GM18507 (cell line): ENCODE results near the gene ARMH4.

ENCODE experiments used
- DNase-seq: peaks from one replicate; pipeline ENCODE4 v3.0.0; 2011; ENCODE audit warnings: low read depth; ENCODE audit not compliant: insufficient read length; ENCODE audit errors: extremely low spot score
- FAIRE-seq: peaks from 2 replicates; lab custom pipeline; 2011; peaks lifted over from hg19 to GRCh38; lab: Jason Lieb, UNC

The ARMH4 gene

GRCh38 chr14:57982804-57983634, 169.0 kb downstream of the ARMH4 start:
- no peak for DNase-seq
- no peak for FAIRE-seq

- DNase-seq, result no peak
- FAIRE-seq, result no peak
Measured at GRCh38 chr14:57981817-57982560, 170.0 kb downstream of the ARMH4 start.

- DNase-seq (no peak), FAIRE-seq (no peak)
Measured at GRCh38 chr14:57979376-57980048, 172.5 kb downstream of the ARMH4 start.

GRCh38 chr14:57976701-57977100, 175.3 kb downstream of the ARMH4 start:
- no peak for FAIRE-seq
- no peak for DNase-seq

GRCh38 chr14:57974896-57975295, 177.1 kb downstream of the ARMH4 start:
- FAIRE-seq (no peak), DNase-seq (no peak)

GRCh38 chr14:57970594-57970993, 181.4 kb downstream of the ARMH4 start:
- FAIRE-seq, result no peak
- DNase-seq, result no peak

- FAIRE-seq (no peak), DNase-seq (no peak)
Measured at GRCh38 chr14:57970175-57970574, 181.8 kb downstream of the ARMH4 start.

- DNase-seq (no peak), FAIRE-seq (no peak)
Measured at GRCh38 chr14:57963071-57963470, 188.9 kb downstream of the ARMH4 start.

- FAIRE-seq, result no peak
- DNase-seq, result no peak
Measured at GRCh38 chr14:57962325-57963035, 189.5 kb downstream of the ARMH4 start.

- FAIRE-seq (no peak), DNase-seq (no peak)
Measured at GRCh38 chr14:57961786-57962060, 190.3 kb downstream of the ARMH4 start.

GRCh38 chr14:57960946-57961785, 190.8 kb downstream of the ARMH4 start:
- DNase-seq (no peak), FAIRE-seq (no peak)

GRCh38 chr14:57957441-57957840, 194.6 kb downstream of the ARMH4 start:
- FAIRE-seq, result no peak
- DNase-seq, result no peak
